ENCODE data around the gene FGF18. TPM values are rescaled to one million over a fixed set of nuclear protein-coding genes. Genes with fewer than 3 reads are reported as not detected.

FGF18 gene
- total and polyA plus RNA-seq, 9 of the 15 experiments (the other 6 are each of a cell fraction or from before 2014, with no cell fraction given): 0.05 to 0.18 (median 0.11) TPM; not detected in 6

DNA sequence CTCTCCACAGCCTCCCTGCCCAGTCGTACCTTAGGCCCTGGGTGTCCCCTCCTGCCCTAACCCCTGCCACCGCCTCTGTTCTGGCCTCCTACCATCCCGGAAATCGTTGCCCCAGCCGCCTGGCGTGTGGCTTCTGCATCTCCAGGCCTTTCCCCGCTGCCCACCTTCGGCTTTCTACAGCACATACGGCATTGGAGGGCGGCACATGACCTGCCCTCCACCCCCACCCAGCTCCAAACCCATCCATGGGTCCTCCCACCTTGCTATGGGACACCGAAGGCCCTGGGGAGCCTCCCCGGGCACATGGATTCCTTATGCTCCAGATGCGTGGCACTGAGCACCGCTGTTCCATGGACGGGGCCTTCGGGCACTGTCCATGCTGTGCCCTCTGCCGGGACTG, 32.0 kb downstream of the FGF18 start:
- no peaks in the 10 kb centered on the region for H3K36me3 ChIP-seq (ENCODE audit: control insufficient read depth, insufficient read depth, low read length)
- no TSS peak for BruUV-seq (replicated peaks)
- H3K9me1 ChIP-seq (ENCODE audit: control insufficient read depth, insufficient read depth, low read length): no peaks in the 10 kb centered on the region
- H2AFZ ChIP-seq (ENCODE audit: low read depth, low read length): no peak overlapping the region
- no peak overlapping the region for H3K9ac ChIP-seq (ENCODE audit: insufficient read depth in 1 of 2, low read depth in 2 of 2, low read length in 2 of 2)
- H3K4me2 ChIP-seq (ENCODE audit: insufficient read depth, low read length): no peak overlapping the region
- DNase-seq (ENCODE audit: extremely low read depth in 1 of 4, low spot score in 3 of 4) (no peak), FAIRE-seq (no peak), ATAC-seq (no peak)
- 41% methylated on average over 13 of the region's 17 CpGs for WGBS (ENCODE audit: insufficient coverage, low coverage, missing lambda C conversion rate)
- H3K27me3 ChIP-seq (ENCODE audit: control insufficient read depth in 2 of 2, insufficient read depth in 2 of 2, low read length in 2 of 2): peaks cover 19 to 83% of the 10 kb centered on the region in 2 experiments
- no peak overlapping the region for H3K27ac ChIP-seq (ENCODE audit: extremely low read depth, low read depth, low read length)
- intact Hi-C loops (cut with micrococcal nuclease): no loop called here
- no peak for TF ChIP-seq GATA2 (CRISPR knock-in tag; IDR thresholded peaks at IDR 0.05)
- no peak for TF ChIP-seq RAD51 (IDR thresholded peaks at IDR 0.05; ENCODE audit: borderline replicate concordance, low read depth)
- TF ChIP-seq HLTF (IDR thresholded peaks at IDR 0.05): no peak
- TF ChIP-seq NFIX (CRISPR knock-in tag; IDR thresholded peaks at IDR 0.05; ENCODE audit: low read depth): no peak
- TF ChIP-seq ZNF518B (CRISPR knock-in tag; IDR thresholded peaks at IDR 0.05): no peak
- TF ChIP-seq ZBTB1 (CRISPR knock-in tag; IDR thresholded peaks at IDR 0.05; ENCODE audit: borderline replicate concordance, low read depth): no peak
- no peak for TF ChIP-seq FOXK2 (conservative IDR thresholded peaks at IDR 0.05 in 1 of 2, IDR thresholded peaks at IDR 0.05 in 1 of 2; ENCODE audit: low read depth in 2 of 2)
- TF ChIP-seq, protein P1, sequence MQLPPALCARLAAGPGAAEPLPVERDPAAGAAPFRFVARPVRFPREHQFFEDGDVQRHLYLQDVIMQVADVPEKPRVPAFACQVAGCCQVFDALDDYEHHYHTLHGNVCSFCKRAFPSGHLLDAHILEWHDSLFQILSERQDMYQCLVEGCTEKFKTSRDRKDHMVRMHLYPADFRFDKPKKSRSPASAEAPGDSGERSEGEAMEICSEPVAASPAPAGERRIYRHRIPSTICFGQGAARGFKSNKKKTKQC (CRISPR knock-in tag; IDR thresholded peaks at IDR 0.05): no peak
- TF ChIP-seq ARNT (IDR thresholded peaks at IDR 0.05): no peak
- no peak for TF ChIP-seq NUFIP1 (IDR thresholded peaks at IDR 0.05; ENCODE audit: partially characterized antibody)
- no peak for TF ChIP-seq MECOM (CRISPR knock-in tag; IDR thresholded peaks at IDR 0.05)
- no peak for TF ChIP-seq ZNF830 (CRISPR knock-in tag; IDR thresholded peaks at IDR 0.05)
- peaks cover 0 to 7% of the 10 kb centered on the region in 2 experiments; a peak in 2 of 5 replicates for H3K4me1 ChIP-seq (replicated peaks in 1 of 2; ENCODE audit: control insufficient read depth in 2 of 2, insufficient read depth in 2 of 2, low read length in 2 of 2)
- peaks cover 6% of the 10 kb centered on the region; the same call in 1 of the 2 replicates for H4K20me1 ChIP-seq (replicated peaks; ENCODE audit: control insufficient read depth, insufficient read depth, low read length)
- no peaks in the 10 kb centered on the region for H3K9me3 ChIP-seq (replicated peaks; ENCODE audit: control insufficient read depth, insufficient read depth, low read depth, low read length)
- ChIA-PET POLR2A (no interaction called here), CTCF (ENCODE audit: low intra/inter-chr PET ratio) (no interaction called here)
- in situ Hi-C loops (cut with MboI): no loop called here
- H3K4me3 ChIP-seq: no peak overlapping the region
- no peaks in the 10 kb centered on the region for H3K79me2 ChIP-seq (ENCODE audit: control insufficient read depth, insufficient read depth, low read length)
